ENCODE measurements around the gene TNS1. TPM values are rescaled to one million over a fixed set of nuclear protein-coding genes. Genes with fewer than 3 reads are reported as not detected.
A peak's percentile ranks its signal among the peaks of the same experiment; 100 is the strongest.

The TNS1 gene
- total and polyA plus RNA-seq, 9 of the 15 experiments (the other 6 are each of a cell fraction or from before 2014, with no cell fraction given), result 0.13 to 2.7 (median 0.77) TPM

DNA sequence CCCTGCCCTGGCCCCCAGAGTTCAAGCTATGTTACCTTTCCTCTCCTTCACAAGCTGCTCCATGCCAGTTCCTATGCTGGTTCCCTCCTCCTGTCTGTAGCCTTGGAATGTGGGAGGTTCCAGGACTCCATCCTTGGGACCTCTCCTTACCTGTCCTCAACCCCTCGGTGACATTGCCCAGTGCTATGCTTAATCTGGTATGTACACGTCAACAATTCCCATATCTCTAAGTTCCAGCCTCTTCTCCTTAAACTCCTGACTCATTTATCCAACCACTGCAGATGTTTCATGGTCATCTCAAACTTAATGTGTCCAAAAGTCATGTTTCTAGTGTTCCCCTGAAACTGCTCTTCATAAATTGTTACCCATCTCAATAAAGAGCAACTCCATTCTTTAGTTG, 160.8 kb downstream of the TNS1 start (continued):
- TF ChIP-seq, protein P1, sequence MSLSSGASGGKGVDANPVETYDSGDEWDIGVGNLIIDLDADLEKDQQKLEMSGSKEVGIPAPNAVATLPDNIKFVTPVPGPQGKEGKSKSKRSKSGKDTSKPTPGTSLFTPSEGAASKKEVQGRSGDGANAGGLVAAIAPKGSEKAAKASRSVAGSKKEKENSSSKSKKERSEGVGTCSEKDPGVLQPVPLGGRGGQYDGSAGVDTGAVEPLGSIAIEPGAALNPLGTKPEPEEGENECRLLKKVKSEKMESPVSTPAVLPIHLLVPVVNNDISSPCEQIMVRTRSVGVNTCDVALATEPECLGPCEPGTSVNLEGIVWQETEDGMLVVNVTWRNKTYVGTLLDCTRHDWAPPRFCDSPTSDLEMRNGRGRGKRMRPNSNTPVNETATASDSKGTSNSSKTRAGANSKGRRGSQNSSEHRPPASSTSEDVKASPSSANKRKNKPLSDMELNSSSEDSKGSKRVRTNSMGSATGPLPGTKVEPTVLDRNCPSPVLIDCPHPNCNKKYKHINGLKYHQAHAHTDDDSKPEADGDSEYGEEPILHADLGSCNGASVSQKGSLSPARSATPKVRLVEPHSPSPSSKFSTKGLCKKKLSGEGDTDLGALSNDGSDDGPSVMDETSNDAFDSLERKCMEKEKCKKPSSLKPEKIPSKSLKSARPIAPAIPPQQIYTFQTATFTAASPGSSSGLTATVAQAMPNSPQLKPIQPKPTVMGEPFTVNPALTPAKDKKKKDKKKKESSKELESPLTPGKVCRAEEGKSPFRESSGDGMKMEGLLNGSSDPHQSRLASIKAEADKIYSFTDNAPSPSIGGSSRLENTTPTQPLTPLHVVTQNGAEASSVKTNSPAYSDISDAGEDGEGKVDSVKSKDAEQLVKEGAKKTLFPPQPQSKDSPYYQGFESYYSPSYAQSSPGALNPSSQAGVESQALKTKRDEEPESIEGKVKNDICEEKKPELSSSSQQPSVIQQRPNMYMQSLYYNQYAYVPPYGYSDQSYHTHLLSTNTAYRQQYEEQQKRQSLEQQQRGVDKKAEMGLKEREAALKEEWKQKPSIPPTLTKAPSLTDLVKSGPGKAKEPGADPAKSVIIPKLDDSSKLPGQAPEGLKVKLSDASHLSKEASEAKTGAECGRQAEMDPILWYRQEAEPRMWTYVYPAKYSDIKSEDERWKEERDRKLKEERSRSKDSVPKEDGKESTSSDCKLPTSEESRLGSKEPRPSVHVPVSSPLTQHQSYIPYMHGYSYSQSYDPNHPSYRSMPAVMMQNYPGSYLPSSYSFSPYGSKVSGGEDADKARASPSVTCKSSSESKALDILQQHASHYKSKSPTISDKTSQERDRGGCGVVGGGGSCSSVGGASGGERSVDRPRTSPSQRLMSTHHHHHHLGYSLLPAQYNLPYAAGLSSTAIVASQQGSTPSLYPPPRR (CRISPR knock-in tag; IDR thresholded peaks at IDR 0.05; ENCODE audit: borderline replicate concordance), result no peak
- TF ChIP-seq NONO (IDR thresholded peaks at IDR 0.05; ENCODE audit: low read depth in 2 of 2, low read length in 1 of 2), result peak in 1 of 2 experiments; percentile 45; a peak in 1 of 4 replicates
- TF ChIP-seq NFIX (CRISPR knock-in tag; IDR thresholded peaks at IDR 0.05; ENCODE audit: low read depth), result no peak
- no peak for TF ChIP-seq SMAD2 (IDR thresholded peaks at IDR 0.05; ENCODE audit: low read depth, low read length)
- no peak for TF ChIP-seq SNIP1 (IDR thresholded peaks at IDR 0.05; ENCODE audit: low read depth)
- TF ChIP-seq, protein P2, sequence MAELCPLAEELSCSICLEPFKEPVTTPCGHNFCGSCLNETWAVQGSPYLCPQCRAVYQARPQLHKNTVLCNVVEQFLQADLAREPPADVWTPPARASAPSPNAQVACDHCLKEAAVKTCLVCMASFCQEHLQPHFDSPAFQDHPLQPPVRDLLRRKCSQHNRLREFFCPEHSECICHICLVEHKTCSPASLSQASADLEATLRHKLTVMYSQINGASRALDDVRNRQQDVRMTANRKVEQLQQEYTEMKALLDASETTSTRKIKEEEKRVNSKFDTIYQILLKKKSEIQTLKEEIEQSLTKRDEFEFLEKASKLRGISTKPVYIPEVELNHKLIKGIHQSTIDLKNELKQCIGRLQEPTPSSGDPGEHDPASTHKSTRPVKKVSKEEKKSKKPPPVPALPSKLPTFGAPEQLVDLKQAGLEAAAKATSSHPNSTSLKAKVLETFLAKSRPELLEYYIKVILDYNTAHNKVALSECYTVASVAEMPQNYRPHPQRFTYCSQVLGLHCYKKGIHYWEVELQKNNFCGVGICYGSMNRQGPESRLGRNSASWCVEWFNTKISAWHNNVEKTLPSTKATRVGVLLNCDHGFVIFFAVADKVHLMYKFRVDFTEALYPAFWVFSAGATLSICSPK (IDR thresholded peaks at IDR 0.05; ENCODE audit: borderline replicate concordance), result no peak
- no peak for TF ChIP-seq FOXJ3 (CRISPR knock-in tag; IDR thresholded peaks at IDR 0.05)
- no peak for TF ChIP-seq CBFB (CRISPR knock-in tag; IDR thresholded peaks at IDR 0.05)
- TF ChIP-seq ETV5 (CRISPR knock-in tag; IDR thresholded peaks at IDR 0.05; ENCODE audit: low read depth), result no peak
- TF ChIP-seq, protein P3, sequence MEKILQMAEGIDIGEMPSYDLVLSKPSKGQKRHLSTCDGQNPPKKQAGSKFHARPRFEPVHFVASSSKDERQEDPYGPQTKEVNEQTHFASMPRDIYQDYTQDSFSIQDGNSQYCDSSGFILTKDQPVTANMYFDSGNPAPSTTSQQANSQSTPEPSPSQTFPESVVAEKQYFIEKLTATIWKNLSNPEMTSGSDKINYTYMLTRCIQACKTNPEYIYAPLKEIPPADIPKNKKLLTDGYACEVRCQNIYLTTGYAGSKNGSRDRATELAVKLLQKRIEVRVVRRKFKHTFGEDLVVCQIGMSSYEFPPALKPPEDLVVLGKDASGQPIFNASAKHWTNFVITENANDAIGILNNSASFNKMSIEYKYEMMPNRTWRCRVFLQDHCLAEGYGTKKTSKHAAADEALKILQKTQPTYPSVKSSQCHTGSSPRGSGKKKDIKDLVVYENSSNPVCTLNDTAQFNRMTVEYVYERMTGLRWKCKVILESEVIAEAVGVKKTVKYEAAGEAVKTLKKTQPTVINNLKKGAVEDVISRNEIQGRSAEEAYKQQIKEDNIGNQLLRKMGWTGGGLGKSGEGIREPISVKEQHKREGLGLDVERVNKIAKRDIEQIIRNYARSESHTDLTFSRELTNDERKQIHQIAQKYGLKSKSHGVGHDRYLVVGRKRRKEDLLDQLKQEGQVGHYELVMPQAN (IDR thresholded peaks at IDR 0.05; ENCODE audit: borderline replicate concordance), result no peak
- TF ChIP-seq ZNF175 (CRISPR knock-in tag; IDR thresholded peaks at IDR 0.05; ENCODE audit: low read depth), result no peak
- no peak for TF ChIP-seq PCBP1 (IDR thresholded peaks at IDR 0.05; ENCODE audit: low read depth, low read length, poor library complexity, severe bottlenecking)
- no peak for TF ChIP-seq POU5F1 (IDR thresholded peaks at IDR 0.05; ENCODE audit: borderline replicate concordance, low read depth, low read length, partially characterized antibody)
- TF ChIP-seq, protein P4, sequence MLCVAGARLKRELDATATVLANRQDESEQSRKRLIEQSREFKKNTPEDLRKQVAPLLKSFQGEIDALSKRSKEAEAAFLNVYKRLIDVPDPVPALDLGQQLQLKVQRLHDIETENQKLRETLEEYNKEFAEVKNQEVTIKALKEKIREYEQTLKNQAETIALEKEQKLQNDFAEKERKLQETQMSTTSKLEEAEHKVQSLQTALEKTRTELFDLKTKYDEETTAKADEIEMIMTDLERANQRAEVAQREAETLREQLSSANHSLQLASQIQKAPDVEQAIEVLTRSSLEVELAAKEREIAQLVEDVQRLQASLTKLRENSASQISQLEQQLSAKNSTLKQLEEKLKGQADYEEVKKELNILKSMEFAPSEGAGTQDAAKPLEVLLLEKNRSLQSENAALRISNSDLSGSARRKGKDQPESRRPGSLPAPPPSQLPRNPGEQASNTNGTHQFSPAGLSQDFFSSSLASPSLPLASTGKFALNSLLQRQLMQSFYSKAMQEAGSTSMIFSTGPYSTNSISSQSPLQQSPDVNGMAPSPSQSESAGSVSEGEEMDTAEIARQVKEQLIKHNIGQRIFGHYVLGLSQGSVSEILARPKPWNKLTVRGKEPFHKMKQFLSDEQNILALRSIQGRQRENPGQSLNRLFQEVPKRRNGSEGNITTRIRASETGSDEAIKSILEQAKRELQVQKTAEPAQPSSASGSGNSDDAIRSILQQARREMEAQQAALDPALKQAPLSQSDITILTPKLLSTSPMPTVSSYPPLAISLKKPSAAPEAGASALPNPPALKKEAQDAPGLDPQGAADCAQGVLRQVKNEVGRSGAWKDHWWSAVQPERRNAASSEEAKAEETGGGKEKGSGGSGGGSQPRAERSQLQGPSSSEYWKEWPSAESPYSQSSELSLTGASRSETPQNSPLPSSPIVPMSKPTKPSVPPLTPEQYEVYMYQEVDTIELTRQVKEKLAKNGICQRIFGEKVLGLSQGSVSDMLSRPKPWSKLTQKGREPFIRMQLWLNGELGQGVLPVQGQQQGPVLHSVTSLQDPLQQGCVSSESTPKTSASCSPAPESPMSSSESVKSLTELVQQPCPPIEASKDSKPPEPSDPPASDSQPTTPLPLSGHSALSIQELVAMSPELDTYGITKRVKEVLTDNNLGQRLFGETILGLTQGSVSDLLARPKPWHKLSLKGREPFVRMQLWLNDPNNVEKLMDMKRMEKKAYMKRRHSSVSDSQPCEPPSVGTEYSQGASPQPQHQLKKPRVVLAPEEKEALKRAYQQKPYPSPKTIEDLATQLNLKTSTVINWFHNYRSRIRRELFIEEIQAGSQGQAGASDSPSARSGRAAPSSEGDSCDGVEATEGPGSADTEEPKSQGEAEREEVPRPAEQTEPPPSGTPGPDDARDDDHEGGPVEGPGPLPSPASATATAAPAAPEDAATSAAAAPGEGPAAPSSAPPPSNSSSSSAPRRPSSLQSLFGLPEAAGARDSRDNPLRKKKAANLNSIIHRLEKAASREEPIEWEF (CRISPR knock-in tag; IDR thresholded peaks at IDR 0.05), result no peak

Measured in K562 (cell line).